ENCODE measurements around the gene MAPKBP1. TPM values are rescaled to one million over a fixed set of nuclear protein-coding genes. Genes with fewer than 3 reads are reported as not detected.

MAPKBP1 gene
- total RNA-seq (2022; extraction: Qiagen RNA extraction; ENCODE audit: low read depth) = 3.1 to 5.3 TPM (median 3.8 TPM) in 5 replicates

GRCh38 chr15:41774062-41774881 is at the start of gene MAPKBP1:
Gene MAPKBP1 (plus strand): TSS chr15:41774484. CDS start chr15:41775276, 792 bp downstream.

GRCh38 chr15:41827880-41828806 is 53.9 kb downstream of the MAPKBP1 start, which contains the start of gene JMJD7:
Gene JMJD7 (plus strand): TSS chr15:41828092. CDS start chr15:41828125, 33 bp downstream.

GRCh38 chr15:41838400-41838897 is 64.2 kb downstream of the MAPKBP1 start, which contains the start of gene PLA2G4B:
Gene PLA2G4B (plus strand): TSS chr15:41838847. CDS start chr15:41838914, 67 bp downstream.

Other genes starting within 250 kb of the MAPKBP1 start
- gene RPAP1, start 230.2 kb upstream of the MAPKBP1 start, total RNA-seq (2022; extraction: Qiagen RNA extraction; ENCODE audit: low read depth) = 7.8 to 14.0 TPM (median 11.4 TPM) in 5 replicates
- 12.6 to 16.0 TPM (median 12.7 TPM) in 5 replicates for gene TYRO3, start 215.3 kb upstream of the MAPKBP1 start, total RNA-seq (2022; extraction: Qiagen RNA extraction; ENCODE audit: low read depth)
- 5.2 to 8.6 TPM (median 6.9 TPM) in 5 replicates for gene MGA, start 114.1 kb upstream of the MAPKBP1 start, total RNA-seq (2022; extraction: Qiagen RNA extraction; ENCODE audit: low read depth)
- gene JMJD7, start 53.6 kb downstream of the MAPKBP1 start, total RNA-seq (2022; extraction: Qiagen RNA extraction; ENCODE audit: low read depth) = 2.4 to 4.3 TPM (median 3.0 TPM) in 5 replicates
- 1.00 to 2.3 TPM (median 1.6 TPM) in 5 replicates for gene PLA2G4B, start 64.4 kb downstream of the MAPKBP1 start, total RNA-seq (2022; extraction: Qiagen RNA extraction; ENCODE audit: low read depth)
- 0.08 to 0.32 TPM (median 0.22 TPM) in 5 replicates for gene SPTBN5, start 119.6 kb downstream of the MAPKBP1 start, total RNA-seq (2022; extraction: Qiagen RNA extraction; ENCODE audit: low read depth)
- gene EHD4, start 198.1 kb downstream of the MAPKBP1 start, total RNA-seq (2022; extraction: Qiagen RNA extraction; ENCODE audit: low read depth) = 10.5 to 13.9 TPM (median 13.0 TPM) in 5 replicates
- not detected in 5 replicates for gene PLA2G4E, start 246.6 kb downstream of the MAPKBP1 start, total RNA-seq (2022; extraction: Qiagen RNA extraction; ENCODE audit: low read depth)